ENCODE data around the gene DNAAF8.

GRCh38 chr16:4753227-4753626 is 18.9 kb downstream of the DNAAF8 start:
- no peak for TF ChIP-seq CTCF (conservative IDR thresholded peaks at IDR 0.05)
- no peak for TF ChIP-seq EZH2 (IDR thresholded peaks at IDR 0.05; ENCODE audit: low read depth)

Measured in PC-9 (cell line).